ENCODE data around the gene LGR5.

Gene LGR5

DNA sequence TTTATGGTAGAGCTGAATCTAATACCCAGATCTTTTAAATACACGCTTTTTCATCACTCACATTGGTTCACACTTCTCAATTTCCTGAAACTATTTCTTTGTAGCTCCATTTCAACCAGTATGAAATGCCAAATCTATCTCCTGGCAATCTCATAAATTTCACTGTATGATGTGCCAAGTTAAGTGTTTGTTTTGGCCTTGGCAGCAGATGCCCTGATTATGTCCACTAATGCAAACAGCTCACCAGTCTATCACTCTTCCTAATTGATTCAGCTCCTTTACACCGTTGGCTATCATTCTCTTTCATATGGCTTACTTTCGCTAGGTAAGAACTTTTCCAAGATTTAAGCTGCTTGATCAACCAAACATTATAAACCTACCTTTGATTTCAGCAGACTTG lies 165.4 kb downstream of the LGR5 start:
- FAIRE-seq: no peak

DNA sequence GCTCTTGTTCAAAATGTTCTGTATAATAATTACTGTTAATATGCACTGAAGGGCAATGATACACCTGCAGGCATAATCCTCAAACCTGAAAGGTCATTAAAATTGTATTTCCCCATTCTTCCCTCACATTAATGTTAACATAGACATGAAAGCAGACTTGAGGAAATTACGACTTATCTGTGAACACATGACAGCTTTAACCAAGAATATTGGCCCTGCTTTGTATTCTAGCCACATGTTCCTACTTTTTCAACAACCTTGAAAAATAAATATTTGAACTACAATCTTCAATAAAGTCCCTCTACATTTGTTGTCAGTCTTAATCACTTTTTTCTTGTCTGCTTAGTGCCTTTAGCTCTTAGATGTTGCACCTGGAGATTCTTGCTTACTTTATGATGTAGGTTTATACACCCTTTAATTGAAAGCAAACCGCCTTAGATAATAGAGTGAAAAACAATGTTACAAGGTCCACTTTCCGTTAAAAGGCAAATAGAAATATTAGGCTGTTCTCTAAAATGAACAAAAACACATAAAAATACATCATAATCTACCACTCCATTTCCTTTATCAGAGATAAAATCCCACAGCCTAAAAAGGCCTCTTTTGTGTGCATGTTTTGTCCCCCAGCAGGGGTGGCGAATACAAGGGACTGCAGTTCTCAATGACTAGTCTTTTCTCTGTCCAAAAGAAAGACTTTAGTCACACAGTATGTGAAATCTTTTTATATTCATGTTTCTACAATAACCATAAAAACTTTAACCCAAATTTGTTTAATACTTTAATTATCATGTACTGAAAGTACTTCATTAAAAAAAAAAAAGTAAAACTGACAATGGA lies 168.1 kb downstream of the LGR5 start:
- FAIRE-seq: no peak

DNA sequence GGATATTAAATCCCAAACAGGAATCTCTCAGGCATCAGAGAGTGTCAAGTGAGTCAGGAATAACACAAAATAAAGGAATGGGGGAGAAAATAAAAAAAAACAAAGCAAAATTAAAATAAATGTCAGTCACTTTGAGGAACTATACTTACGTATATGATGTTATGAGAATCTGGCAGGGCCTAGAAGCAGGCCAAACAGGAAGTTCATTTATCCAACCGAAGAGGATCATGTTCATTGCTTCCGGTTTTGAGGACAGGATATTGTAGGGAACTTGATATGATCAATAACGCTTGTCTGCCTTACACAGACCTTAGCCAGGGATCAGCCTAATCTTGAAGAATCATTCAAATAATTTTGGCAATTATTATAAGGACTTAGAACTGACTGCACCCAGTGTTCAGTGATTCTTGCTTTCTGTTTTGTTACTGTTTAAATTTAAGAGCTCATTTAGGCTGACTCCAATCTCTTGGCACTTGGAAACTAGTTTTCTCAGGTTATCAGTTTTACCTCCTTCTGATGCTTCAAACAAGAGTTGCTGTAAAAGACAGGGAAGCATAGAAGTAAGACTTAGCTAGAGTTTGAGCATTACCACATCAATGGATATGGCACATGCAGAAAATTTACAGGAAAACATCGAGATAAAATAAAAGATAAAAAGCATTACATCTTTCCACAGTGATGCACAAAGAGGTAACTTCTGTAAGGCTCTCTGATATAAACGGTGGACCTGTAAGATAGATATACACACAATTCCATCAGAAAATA lies 170.6 kb downstream of the LGR5 start:
- no peak for FAIRE-seq

DNA sequence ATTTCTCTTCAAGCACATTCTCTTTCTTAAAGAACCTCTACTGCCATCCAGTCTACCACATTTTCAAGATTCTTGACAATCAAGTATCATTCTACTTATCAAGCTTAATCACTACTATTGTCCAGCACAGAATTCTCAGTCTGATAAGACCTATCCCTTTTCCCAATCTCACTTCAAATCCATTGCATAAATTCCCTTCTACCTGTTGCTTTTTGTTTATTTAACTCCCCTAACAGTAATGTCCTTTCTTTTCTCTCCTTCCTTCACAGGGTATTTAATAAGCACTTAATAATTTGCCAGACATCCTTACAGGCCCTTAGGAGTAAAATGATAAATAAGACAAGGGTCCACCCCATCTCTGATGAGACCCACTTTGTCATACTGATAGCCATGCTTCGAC lies 182.3 kb downstream of the LGR5 start:
- FAIRE-seq: no peak

DNA sequence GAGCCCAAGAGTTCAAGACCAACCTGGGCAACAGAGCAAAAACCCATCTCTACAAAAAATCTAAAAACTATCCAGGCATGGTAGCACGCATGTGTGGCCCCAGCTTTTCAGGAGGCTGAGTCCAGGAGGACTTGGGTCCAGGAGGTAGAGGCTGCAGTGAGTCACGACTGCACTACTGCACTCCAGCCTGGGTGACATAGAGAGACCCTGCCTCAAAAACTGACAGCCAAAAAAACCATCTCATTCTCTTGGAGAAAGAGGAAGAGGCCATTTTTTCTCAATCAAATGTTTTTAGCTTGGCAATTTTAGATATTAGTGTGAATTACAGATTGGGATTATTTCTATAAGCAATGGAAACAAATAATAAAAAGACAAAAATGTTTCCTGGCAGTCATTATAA lies 185.9 kb downstream of the LGR5 start:
- no peak for FAIRE-seq

DNA sequence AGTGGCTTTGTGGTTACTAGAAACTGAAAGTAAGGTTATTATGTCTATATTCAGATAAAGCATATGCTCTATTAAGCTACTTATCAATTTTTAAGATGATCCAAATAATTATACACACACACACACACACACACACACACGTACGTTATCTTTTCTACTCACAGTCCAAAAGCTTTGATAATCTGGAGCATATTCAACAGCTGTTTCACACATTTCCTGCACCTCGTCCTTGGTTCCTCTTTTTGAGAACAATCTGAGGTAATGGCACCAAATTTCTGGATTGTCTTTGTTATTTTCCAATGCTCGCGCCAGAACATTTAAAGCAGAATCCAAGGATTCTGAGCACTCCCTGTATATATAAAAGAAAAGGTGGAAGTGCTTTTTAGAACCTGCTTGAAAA lies 186.5 kb downstream of the LGR5 start:
- no peak for FAIRE-seq

DNA sequence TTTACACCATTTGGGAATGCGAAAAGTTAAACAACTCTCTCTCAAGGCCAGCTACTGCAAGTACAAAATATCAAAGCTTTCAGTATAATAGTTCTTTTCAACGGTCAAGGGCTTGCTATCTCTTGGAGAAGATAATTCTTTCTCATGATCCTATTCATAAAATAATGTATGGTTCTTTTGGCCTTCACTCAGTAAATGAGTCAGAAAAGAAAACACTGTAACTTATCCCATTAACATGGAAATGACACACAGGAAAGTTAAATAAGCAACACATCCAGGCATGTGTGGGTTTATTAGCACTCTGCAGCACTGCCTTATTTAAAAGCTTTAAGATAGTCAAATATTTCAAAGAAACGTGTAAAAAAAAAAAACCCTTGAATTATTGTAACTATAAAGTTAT lies 187.2 kb downstream of the LGR5 start:
- no peak for FAIRE-seq

DNA sequence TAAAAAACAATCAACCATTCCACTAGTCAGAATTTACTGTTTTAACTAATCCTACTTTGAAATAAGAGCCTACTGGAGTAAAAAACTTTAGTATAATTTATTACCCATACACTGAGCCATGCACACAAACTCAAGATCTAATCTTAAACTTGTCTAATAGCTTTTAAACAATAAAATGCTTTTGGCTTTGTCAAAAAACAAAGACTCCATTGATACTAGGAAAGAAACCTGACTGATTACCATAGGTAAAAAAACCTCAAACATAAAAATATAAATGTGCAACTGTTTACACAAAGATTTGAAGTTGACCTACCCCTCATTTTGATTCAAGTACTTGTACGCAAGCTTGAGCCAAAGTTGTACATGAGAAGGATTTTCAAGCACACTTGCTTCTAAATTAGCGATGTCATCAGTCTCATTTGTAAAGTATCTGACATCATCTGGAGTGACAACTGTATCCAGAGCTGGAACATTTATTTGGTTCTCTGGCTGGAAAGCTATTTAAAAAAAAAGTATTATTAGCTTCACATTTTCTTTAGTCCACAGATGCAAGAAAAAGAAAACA lies 187.9 kb downstream of the LGR5 start:
- peak; percentile 22 for FAIRE-seq
